Large intestine (tissue), 3 donors: Measurements from ENCODE around the gene ERAS. TPM values are rescaled to one million over a fixed set of nuclear protein-coding genes. Genes with fewer than 3 reads are reported as not detected.
"Not testable (repeated sequence)": the region's sequence is repeated elsewhere in the genome, so short reads cannot be mapped to it uniquely, and the experiment has no call there.

Experiments used
- DNase-seq, 2 donors: peaks; one replicate each; pipeline versions ENCODE4 v3.0.0 to v3.0.0-alpha.2; 2013
- H3K27ac ChIP-seq: one replicate; pipeline ENCODE4 v1.5.1; 2013; ENCODE audit warnings: low read length
- H3K27me3 ChIP-seq: 2 replicates; pipeline ENCODE4 v1.6.1; 2013; ENCODE audit warnings: low read length; ENCODE audit not compliant: control insufficient read depth, insufficient read depth
- H3K36me3 ChIP-seq: 2 replicates; pipeline ENCODE4 v1.6.1; 2013; ENCODE audit warnings: low read length; ENCODE audit not compliant: control insufficient read depth, insufficient read depth
- H3K4me1 ChIP-seq: one replicate; pipeline ENCODE4 v1.6.1; 2013; ENCODE audit warnings: low read length; ENCODE audit not compliant: control insufficient read depth, insufficient read depth
- H3K4me3 ChIP-seq: one replicate; pipeline ENCODE4 v1.5.1; 2013; ENCODE audit warnings: low read length
- H3K9me3 ChIP-seq: one replicate; pipeline ENCODE4 v1.6.1; 2013; ENCODE audit warnings: mild to moderate bottlenecking, low read depth, low read length, moderate library complexity; ENCODE audit not compliant: control insufficient read depth
- WGBS: methylation state at CpG from one replicate; pipeline ENCODE4 v1.1.5; 2013; ENCODE audit warnings: low lambda C conversion rate; ENCODE audit not compliant: insufficient coverage; 5-methylcytosine and 5-hydroxymethylcytosine counted together
- polyA plus RNA-seq: library from polyadenylated mRNA; unstranded; fragments of 120-200 nt; gene quantifications from one replicate; pipeline ENCODE4 v1.2.1, GENCODE V29; 2013

The ERAS gene
- polyA plus RNA-seq, 1 donor, result 0.27 TPM

- H3K9me3 ChIP-seq, result no peaks in the 10 kb centered on the region
- no CpG with 5 or more reads among the region's 18 CpGs for WGBS
- no peaks in the 10 kb centered on the region for H3K4me1 ChIP-seq
- H3K27ac ChIP-seq, result no peak overlapping the region
- no peak overlapping the region for H3K4me3 ChIP-seq
- H3K36me3 ChIP-seq, result peaks cover 42% of the 10 kb centered on the region
- DNase-seq, result no peak
- no peaks in the 10 kb centered on the region for H3K27me3 ChIP-seq
Observed at GRCh38 chrX:48816014-48816810, 10.1 kb upstream of the ERAS start.

GRCh38 chrX:48818098-48818497, 8.2 kb upstream of the ERAS start:
- H3K4me3 ChIP-seq, result no peak overlapping the region
- no peaks in the 10 kb centered on the region for H3K4me1 ChIP-seq
- peaks cover 52% of the 10 kb centered on the region for H3K36me3 ChIP-seq
- H3K27ac ChIP-seq, result no peak overlapping the region
- WGBS, result no CpG with 5 or more reads among the region's 16 CpGs
- no peaks in the 10 kb centered on the region for H3K27me3 ChIP-seq
- no peak for DNase-seq
- H3K9me3 ChIP-seq, result no peaks in the 10 kb centered on the region

- H3K4me1 ChIP-seq, result no peaks in the 10 kb centered on the region
- H3K36me3 ChIP-seq, result peaks cover 54% of the 10 kb centered on the region
- no peak overlapping the region for H3K27ac ChIP-seq
- no peak overlapping the region for H3K4me3 ChIP-seq
- WGBS, result no CpG with 5 or more reads among the region's 4 CpGs
- DNase-seq, result no peak
- H3K27me3 ChIP-seq, result no peaks in the 10 kb centered on the region
- no peaks in the 10 kb centered on the region for H3K9me3 ChIP-seq
Observed at GRCh38 chrX:48818866-48819265, 7.4 kb upstream of the ERAS start.

- peaks cover 55% of the 10 kb centered on the region for H3K36me3 ChIP-seq
- H3K4me3 ChIP-seq, H3K9me3 ChIP-seq, H3K27me3 ChIP-seq, H3K4me1 ChIP-seq, DNase-seq, H3K27ac ChIP-seq: not testable (repeated sequence)
- WGBS, result no CpG with 5 or more reads among the region's 9 CpGs
Observed at GRCh38 chrX:48819394-48819793, 6.9 kb upstream of the ERAS start.

- Histone ChIP-seq H3K4me1 (no peaks in the 10 kb centered on the region), H3K4me3 (no peak overlapping the region), H3K36me3 (peaks cover 42% of the 10 kb centered on the region), H3K27me3 (peaks cover 12% of the 10 kb centered on the region), H3K27ac (no peak overlapping the region), H3K9me3 (peaks cover 6% of the 10 kb centered on the region)
- DNase-seq, result no peak
- WGBS, result no CpG with 5 or more reads among the region's 6 CpGs
Observed at GRCh38 chrX:48823053-48823452, 3.3 kb upstream of the ERAS start.

GRCh38 chrX:48824066-48824465, 2.2 kb upstream of the ERAS start:
- H3K4me1 ChIP-seq, result no peaks in the 10 kb centered on the region
- H3K36me3 ChIP-seq, result peaks cover 35% of the 10 kb centered on the region
- no peak overlapping the region for H3K27ac ChIP-seq
- peaks cover 6% of the 10 kb centered on the region for H3K9me3 ChIP-seq
- DNase-seq, result no peak
- H3K4me3 ChIP-seq, result no peak overlapping the region
- H3K27me3 ChIP-seq, result peaks cover 12% of the 10 kb centered on the region
- WGBS, result no CpG with 5 or more reads among the region's 8 CpGs

GRCh38 chrX:48826876-48827653, 752 bp downstream of the ERAS start:
- WGBS, result no CpG with 5 or more reads among the region's 73 CpGs
- Histone ChIP-seq H3K27ac (no peak overlapping the region), H3K4me3 (no peak overlapping the region), H3K9me3 (peaks cover 6% of the 10 kb centered on the region), H3K36me3 (peaks cover 27% of the 10 kb centered on the region), H3K4me1 (no peaks in the 10 kb centered on the region), H3K27me3 (peaks cover 29% of the 10 kb centered on the region)
- no peak for DNase-seq

- no peak for DNase-seq
- no CpG with 5 or more reads among the region's 4 CpGs for WGBS
- no peak overlapping the region for H3K4me3 ChIP-seq
Observed at GRCh38 chrX:48827654-48827968, 1.3 kb downstream of the ERAS start.

GRCh38 chrX:48829016-48829735, 2.9 kb downstream of the ERAS start:
- WGBS, result no CpG with 5 or more reads among the region's 24 CpGs

More at GRCh38 chrX:48827654-48827968, 1.3 kb downstream of the ERAS start:
- H3K36me3 ChIP-seq, result peaks cover 22% of the 10 kb centered on the region
- peaks cover 6% of the 10 kb centered on the region for H3K9me3 ChIP-seq
- H3K27me3 ChIP-seq, result peaks cover 32% of the 10 kb centered on the region
- H3K27ac ChIP-seq, result no peak overlapping the region
- no peaks in the 10 kb centered on the region for H3K4me1 ChIP-seq

GRCh38 chrX:48831136-48831908, 5.0 kb downstream of the ERAS start:
- WGBS, result no CpG with 5 or more reads among the region's 58 CpGs
- no peak for DNase-seq

More at GRCh38 chrX:48829016-48829735, 2.9 kb downstream of the ERAS start:
- Histone ChIP-seq H3K36me3 (peaks cover 8% of the 10 kb centered on the region), H3K27ac (no peak overlapping the region), H3K4me3 (no peak overlapping the region), H3K27me3 (peaks cover 38% of the 10 kb centered on the region), H3K9me3 (peaks cover 6% of the 10 kb centered on the region), H3K4me1 (peaks cover 7% of the 10 kb centered on the region)
- DNase-seq, result no peak

More at GRCh38 chrX:48831136-48831908, 5.0 kb downstream of the ERAS start:
- H3K36me3 ChIP-seq, result no peaks in the 10 kb centered on the region
- H3K27ac ChIP-seq, result no peak overlapping the region
- H3K27me3 ChIP-seq, result peaks cover 50% of the 10 kb centered on the region
- H3K9me3 ChIP-seq, result peaks cover 2% of the 10 kb centered on the region
- peaks cover 7% of the 10 kb centered on the region for H3K4me1 ChIP-seq
- H3K4me3 ChIP-seq, result no peak overlapping the region
